Right atrium auricular region (tissue), 2 donors: ENCODE results near the gene LARP4. TPM values are rescaled to one million over a fixed set of nuclear protein-coding genes. Genes with fewer than 3 reads are reported as not detected.
"Not testable (repeated sequence)": the region's sequence is repeated elsewhere in the genome, so short reads cannot be mapped to it uniquely, and the experiment has no call there.

Experiments used
- DNase-seq: peaks from one replicate; pipeline ENCODE4 v3.0.0-alpha.2; 2019; ENCODE audit warnings: low spot score
- H3K27ac ChIP-seq, 2 donors: fragments of 200-600 bp; sonication (generic); 1 replicate in 1 of 2; 2 replicates in 1 of 2; pipeline ENCODE4 v1.5.1; 2016 to 2019
- H3K27me3 ChIP-seq, 2 donors: fragments of 200-600 bp; sonication (generic); one replicate each; pipeline versions ENCODE4 v1.5.1 to v1.6.0; 2017 to 2019
- H3K36me3 ChIP-seq: fragments of 200-600 bp; sonication (generic); one replicate; pipeline ENCODE4 v1.5.1; 2016
- H3K4me1 ChIP-seq, 2 donors: fragments of 200-600 bp; sonication (generic); one replicate each; pipeline versions ENCODE4 v1.5.1 to v1.6.0; 2017 to 2019
- H3K4me3 ChIP-seq, 2 donors: fragments of 200-600 bp; sonication (generic); 1 replicate in 1 of 2; 2 replicates in 1 of 2; pipeline ENCODE4 v1.5.1; 2017 to 2019; ENCODE audit warnings: mild to moderate bottlenecking in 1 of 2, moderate library complexity in 1 of 2
- H3K9me3 ChIP-seq, 2 donors: fragments of 200-600 bp; sonication (generic); one replicate each; pipeline ENCODE4 v1.5.1; 2019
- total RNA-seq, 2 donors: library from RNA; depleted of rRNA; stranded (reverse); fragments of >200 nt; gene quantifications; one replicate each; pipeline ENCODE4 v1.1.0, GENCODE V29; 2016
- TF ChIP-seq, protein P1 (sequence below), 2 donors: fragments of 200-600 bp; sonication (generic); IDR thresholded peaks; one replicate each; pipeline ENCODE4 v1.5.1; 2019; ENCODE audit warnings: antibody characterized with exemption in 2 of 2

LARP4 gene
- total RNA-seq, 2 donors from 2014 or later: 42.9 to 43.0 TPM

- Histone ChIP-seq H3K4me3 (no peak overlapping the region), H3K27me3 (no peaks in the 10 kb centered on the region), H3K27ac (no peak overlapping the region), H3K36me3 (no peaks in the 10 kb centered on the region), H3K4me1 (peaks cover 0 to 6% of the 10 kb centered on the region in 2 donors), H3K9me3 (no peaks in the 10 kb centered on the region)
- TF ChIP-seq, protein P1, sequence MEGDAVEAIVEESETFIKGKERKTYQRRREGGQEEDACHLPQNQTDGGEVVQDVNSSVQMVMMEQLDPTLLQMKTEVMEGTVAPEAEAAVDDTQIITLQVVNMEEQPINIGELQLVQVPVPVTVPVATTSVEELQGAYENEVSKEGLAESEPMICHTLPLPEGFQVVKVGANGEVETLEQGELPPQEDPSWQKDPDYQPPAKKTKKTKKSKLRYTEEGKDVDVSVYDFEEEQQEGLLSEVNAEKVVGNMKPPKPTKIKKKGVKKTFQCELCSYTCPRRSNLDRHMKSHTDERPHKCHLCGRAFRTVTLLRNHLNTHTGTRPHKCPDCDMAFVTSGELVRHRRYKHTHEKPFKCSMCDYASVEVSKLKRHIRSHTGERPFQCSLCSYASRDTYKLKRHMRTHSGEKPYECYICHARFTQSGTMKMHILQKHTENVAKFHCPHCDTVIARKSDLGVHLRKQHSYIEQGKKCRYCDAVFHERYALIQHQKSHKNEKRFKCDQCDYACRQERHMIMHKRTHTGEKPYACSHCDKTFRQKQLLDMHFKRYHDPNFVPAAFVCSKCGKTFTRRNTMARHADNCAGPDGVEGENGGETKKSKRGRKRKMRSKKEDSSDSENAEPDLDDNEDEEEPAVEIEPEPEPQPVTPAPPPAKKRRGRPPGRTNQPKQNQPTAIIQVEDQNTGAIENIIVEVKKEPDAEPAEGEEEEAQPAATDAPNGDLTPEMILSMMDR (IDR thresholded peaks at IDR 0.05): no peak
- no peak for DNase-seq
Observed at GRCh38 chr12:50355365-50355764, 45.3 kb upstream of the LARP4 start.

- no peak for DNase-seq
- no peak overlapping the region for H3K27ac ChIP-seq
- H3K27me3 ChIP-seq: no peaks in the 10 kb centered on the region
- H3K9me3 ChIP-seq: no peaks in the 10 kb centered on the region
- H3K36me3 ChIP-seq: no peaks in the 10 kb centered on the region
- H3K4me1 ChIP-seq: no peaks in the 10 kb centered on the region
- TF ChIP-seq, protein P1 (IDR thresholded peaks at IDR 0.05): no peak
- H3K4me3 ChIP-seq: no peak overlapping the region
Observed at GRCh38 chr12:50362671-50363070, 38.0 kb upstream of the LARP4 start.

- no peak for DNase-seq
- no peak overlapping the region for H3K27ac ChIP-seq
- H3K36me3 ChIP-seq: no peaks in the 10 kb centered on the region
- H3K27me3 ChIP-seq: no peaks in the 10 kb centered on the region
- no peaks in the 10 kb centered on the region for H3K9me3 ChIP-seq
- H3K4me3 ChIP-seq: no peak overlapping the region
- no peaks in the 10 kb centered on the region for H3K4me1 ChIP-seq
- TF ChIP-seq, protein P1 (IDR thresholded peaks at IDR 0.05): no peak
Observed at GRCh38 chr12:50363141-50363540, 37.5 kb upstream of the LARP4 start.

DNA sequence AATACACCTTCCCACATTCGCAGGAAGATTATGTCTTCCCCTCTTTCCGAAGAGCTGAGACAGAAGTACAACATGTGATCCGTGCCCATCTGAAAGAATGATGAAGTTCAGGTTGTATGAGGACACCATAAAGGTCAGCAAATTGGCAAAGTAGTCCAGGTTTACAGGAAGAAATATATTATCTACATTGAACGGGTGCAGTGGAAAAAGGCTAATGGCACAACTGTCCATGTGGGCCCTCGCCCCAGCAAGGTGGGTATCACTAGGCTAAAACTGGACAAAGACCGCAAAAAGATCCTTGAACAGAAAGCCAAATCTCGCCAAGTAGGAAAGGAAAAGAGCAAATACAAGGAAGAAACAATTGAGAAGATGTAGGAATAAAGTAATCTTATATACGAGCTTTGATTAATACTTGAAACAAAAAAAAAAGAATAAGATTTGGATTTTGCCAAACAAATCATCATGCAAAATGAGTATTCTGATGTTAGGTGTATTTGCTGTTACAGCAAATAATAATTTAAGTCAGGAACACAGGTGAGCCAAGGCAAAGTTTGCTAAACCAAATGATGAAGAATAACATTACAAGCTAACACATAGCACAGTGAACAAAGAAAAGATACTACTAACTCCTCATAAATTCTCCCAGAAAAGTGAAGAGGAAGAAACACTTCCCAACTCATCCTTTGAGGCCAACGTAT is 34.8 kb upstream of the LARP4 start:
- Histone ChIP-seq H3K4me1 (no peaks in the 10 kb centered on the region), H3K27ac (no peak overlapping the region), H3K36me3 (no peaks in the 10 kb centered on the region), H3K27me3 (no peaks in the 10 kb centered on the region), H3K9me3 (no peaks in the 10 kb centered on the region), H3K4me3 (no peak overlapping the region)
- no peak for DNase-seq
- TF ChIP-seq, protein P1 (IDR thresholded peaks at IDR 0.05): no peak

- H3K27me3 ChIP-seq, H3K4me1 ChIP-seq, H3K36me3 ChIP-seq, H3K4me3 ChIP-seq, H3K27ac ChIP-seq, H3K9me3 ChIP-seq: not testable (repeated sequence)
- DNase-seq: peak; percentile 21
Observed at GRCh38 chr12:50370672-50371071, 30.0 kb upstream of the LARP4 start.

DNA sequence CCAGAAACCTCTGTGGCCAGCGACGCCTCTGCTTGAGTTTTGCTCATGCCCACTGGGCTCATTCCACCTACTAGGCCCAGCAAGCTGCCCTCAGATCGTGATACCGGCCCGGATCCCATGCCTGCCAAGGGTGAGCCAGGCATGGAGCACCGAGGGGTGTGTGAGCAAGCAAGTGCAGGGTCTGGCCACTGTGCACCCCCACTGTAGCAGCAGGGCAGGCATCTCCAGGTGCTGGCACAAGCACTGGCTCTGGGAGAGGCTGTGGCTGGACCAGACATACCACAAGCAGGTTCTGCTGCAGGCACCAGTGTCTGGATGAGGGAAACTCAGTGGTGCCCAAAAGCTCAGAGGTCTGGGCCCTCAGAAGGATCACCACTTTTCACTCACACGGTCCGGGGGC is 24.9 kb upstream of the LARP4 start:
- no peak overlapping the region for H3K27ac ChIP-seq
- DNase-seq: peak; percentile 53
- H3K36me3 ChIP-seq: no peaks in the 10 kb centered on the region
- H3K4me1 ChIP-seq: no peaks in the 10 kb centered on the region
- H3K9me3 ChIP-seq: no peaks in the 10 kb centered on the region
- H3K27me3 ChIP-seq: no peaks in the 10 kb centered on the region
- TF ChIP-seq, protein P1 (IDR thresholded peaks at IDR 0.05): no peak
- no peak overlapping the region for H3K4me3 ChIP-seq
